Right cardiac atrium (tissue), 5 donors: ENCODE measurements around the gene TBL1X. TPM values are rescaled to one million over a fixed set of nuclear protein-coding genes. Genes with fewer than 3 reads are reported as not detected.

Source experiments
- ATAC-seq, 2 donors: fragments of 200-7000 bp; cut with Tn5 transposase; one replicate each; pipeline versions ENCODE4 v1.8.0 to v1.9.1; 2020; ENCODE audit warnings: moderate library complexity in 2 of 2, mild to moderate bottlenecking in 1 of 2
- DNase-seq, 3 donors: peaks; one replicate each; pipeline ENCODE4 v3.0.0-alpha.2; 2020
- H3K27ac ChIP-seq: one replicate; pipeline ENCODE4 v1.5.1; 2013; ENCODE audit warnings: mild to moderate bottlenecking, low read length, control low read depth, moderate library complexity
- H3K27me3 ChIP-seq: one replicate; pipeline ENCODE4 v1.6.1; 2013; ENCODE audit not compliant: control insufficient read depth, insufficient read depth
- H3K4me1 ChIP-seq: one replicate; pipeline ENCODE4 v1.6.1; 2013; ENCODE audit warnings: low read length; ENCODE audit not compliant: control insufficient read depth, insufficient read depth
- H3K4me3 ChIP-seq: one replicate; pipeline ENCODE4 v1.5.1; 2013; ENCODE audit warnings: low read length, control low read depth
- H3K9me3 ChIP-seq: one replicate; pipeline ENCODE4 v1.6.1; 2013; ENCODE audit warnings: low read length; ENCODE audit not compliant: control insufficient read depth
- WGBS: extraction: QIAGEN DNeasy Blood & Tissue Kit; methylation state at CpG from one replicate; pipeline ENCODE4 v1.1.7; 2013; 5-methylcytosine and 5-hydroxymethylcytosine counted together
- intact Hi-C, 4 donors: fragments of 100-400 bp; cut with DNase I; formaldehyde crosslinking; loops; one replicate each; pipeline versions ENCODE4 v1.11.0 to v1.14.0; 2022 to 2023
- polyA plus RNA-seq: library from polyadenylated mRNA; stranded (reverse); fragments of 200-250 nt; gene quantifications from one replicate; pipeline ENCODE4 v1.2.3, GENCODE V29; 2013
- total RNA-seq, 4 donors: library from RNA; stranded (reverse); fragmentation: NEBNext Ultra II Directional; extraction: Animal tissue kit (Norgen Biotek cat#: 25700); gene quantifications; one replicate each; pipeline ENCODE4 v1.2.1, GENCODE V29; 2021
- donor health status: healthy with polysubstance abuse.
- donor health status: DM: no; HTN: yes; CAD: no.
- donor health status: DM: no; HTN: no; CAD: no.
- donor health status: DM: no; HTN: yes; CAD: no; lungs with severe emphysema.
- donor health status: DM: yes; HTN: yes; CAD: no.

The TBL1X gene
- total and polyA plus RNA-seq, 5 donors: 5.1 to 16.3 (median 13.4) TPM

DNA sequence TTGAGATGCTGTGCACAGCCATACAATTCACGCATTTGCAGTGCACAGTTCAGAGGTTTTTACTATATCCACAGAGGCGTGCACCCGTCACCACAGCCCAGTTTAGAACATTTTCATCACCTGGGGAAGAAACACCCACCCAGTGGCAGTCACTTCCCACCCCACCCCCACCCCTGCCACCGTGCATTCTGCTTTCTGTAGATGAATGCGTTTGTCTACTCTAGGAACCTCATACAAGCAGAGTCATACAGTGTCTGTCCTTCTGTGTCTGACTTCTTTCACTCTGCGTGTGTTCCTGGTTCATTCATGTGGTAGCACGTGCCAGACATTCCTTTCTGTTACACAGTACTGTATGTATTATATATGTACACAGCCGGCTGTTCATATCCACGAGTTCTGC, 122.8 kb downstream of the TBL1X start:
- no peak for ATAC-seq
- intact Hi-C loops: loop anchor here in 1 of 4 donors (5.0 kb wide), 1 partner anchor 265 kb away; no protein-coding TSS in a partner anchor
- no peak overlapping the region for H3K4me3 ChIP-seq
- H3K9me3 ChIP-seq: no peaks in the 10 kb centered on the region
- no peaks in the 10 kb centered on the region for H3K27me3 ChIP-seq
- DNase-seq: no peak
- H3K4me1 ChIP-seq: peaks cover 2% of the 10 kb centered on the region
- H3K27ac ChIP-seq: no peak overlapping the region
- WGBS: 79% methylated on average over 9 of the region's 9 CpGs

DNA sequence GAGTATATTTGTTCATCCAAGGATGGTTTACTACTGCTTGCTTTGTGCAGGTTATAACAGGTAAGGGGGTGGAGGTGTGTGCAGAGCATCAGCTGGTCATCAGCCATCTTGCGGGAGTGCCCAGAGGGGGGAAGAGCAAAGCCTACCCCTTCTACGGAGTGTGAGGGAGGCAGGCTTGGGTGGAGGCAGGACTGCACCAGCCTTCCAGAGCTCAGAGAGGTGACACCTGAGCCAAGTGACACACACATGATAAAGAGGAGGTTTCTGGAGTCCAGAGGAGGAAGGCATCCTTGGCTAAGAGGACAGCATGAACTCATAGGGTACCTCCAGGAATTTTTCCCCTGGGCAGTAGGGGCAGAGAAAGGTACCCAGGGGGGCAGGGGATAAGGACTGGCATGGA, 126.6 kb downstream of the TBL1X start:
- 82% methylated on average over 2 of the region's 2 CpGs for WGBS
- H3K9me3 ChIP-seq: no peaks in the 10 kb centered on the region
- H3K27me3 ChIP-seq: no peaks in the 10 kb centered on the region
- DNase-seq (no peak), ATAC-seq (no peak)
- no peak overlapping the region for H3K4me3 ChIP-seq
- intact Hi-C loops: no loop called here
- H3K4me1 ChIP-seq: peaks cover 5% of the 10 kb centered on the region
- H3K27ac ChIP-seq: no peak overlapping the region

DNA sequence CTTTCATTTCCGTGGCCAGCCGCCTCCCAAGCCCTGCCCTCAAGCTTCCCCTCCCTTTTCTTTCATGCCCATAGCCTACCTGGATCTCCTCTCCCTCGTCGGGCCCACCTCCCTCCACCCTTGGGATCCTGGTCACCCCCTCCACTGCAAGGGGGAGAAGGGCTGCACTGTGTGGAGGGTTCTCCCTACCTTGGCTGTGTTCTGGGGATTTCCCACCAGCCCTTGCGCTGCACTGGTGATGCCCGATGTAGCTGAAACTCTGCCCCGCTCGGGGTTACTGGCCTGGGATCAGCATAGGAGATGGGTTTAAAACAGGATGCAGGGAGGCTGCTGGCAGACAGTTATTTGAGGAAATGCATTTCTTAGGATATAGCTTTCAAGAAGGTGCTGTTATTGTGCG, 128.9 kb downstream of the TBL1X start:
- DNase-seq: no peak
- peaks cover 3% of the 10 kb centered on the region for H3K4me1 ChIP-seq
- WGBS: 84% methylated on average over 9 of the region's 9 CpGs
- no peak overlapping the region for H3K27ac ChIP-seq
- no peaks in the 10 kb centered on the region for H3K9me3 ChIP-seq
- no peaks in the 10 kb centered on the region for H3K27me3 ChIP-seq
- ATAC-seq: no peak
- intact Hi-C loops: no loop called here
- H3K4me3 ChIP-seq: no peak overlapping the region

DNA sequence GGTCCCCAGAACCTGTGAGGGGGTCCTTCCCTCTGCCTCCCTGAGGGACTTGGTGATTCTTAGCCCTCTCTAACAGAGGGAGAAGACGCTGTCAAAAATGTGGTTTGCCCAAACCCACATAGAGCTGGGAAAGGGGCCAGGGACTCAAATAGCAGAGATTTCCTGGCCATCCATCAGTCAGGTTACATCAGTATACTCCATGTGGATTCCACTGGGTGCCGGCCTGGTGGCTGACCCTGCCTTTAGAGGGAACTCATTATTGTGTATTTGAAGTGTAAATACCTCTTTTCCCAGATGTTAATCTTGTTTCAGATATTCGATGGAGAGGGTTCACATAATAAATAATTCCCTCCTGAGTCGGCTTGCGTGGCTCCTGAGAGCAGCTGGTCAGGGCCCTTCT, 130.3 kb downstream of the TBL1X start:
- intact Hi-C loops: no loop called here
- no peak for ATAC-seq
- Histone ChIP-seq H3K4me3 (no peak overlapping the region), H3K9me3 (no peaks in the 10 kb centered on the region), H3K4me1 (peaks cover 3% of the 10 kb centered on the region), H3K27me3 (no peaks in the 10 kb centered on the region), H3K27ac (no peak overlapping the region)
- peak in 1 of 3 donors; percentile 26 for DNase-seq
- 62% methylated on average over 5 of the region's 5 CpGs for WGBS

DNA sequence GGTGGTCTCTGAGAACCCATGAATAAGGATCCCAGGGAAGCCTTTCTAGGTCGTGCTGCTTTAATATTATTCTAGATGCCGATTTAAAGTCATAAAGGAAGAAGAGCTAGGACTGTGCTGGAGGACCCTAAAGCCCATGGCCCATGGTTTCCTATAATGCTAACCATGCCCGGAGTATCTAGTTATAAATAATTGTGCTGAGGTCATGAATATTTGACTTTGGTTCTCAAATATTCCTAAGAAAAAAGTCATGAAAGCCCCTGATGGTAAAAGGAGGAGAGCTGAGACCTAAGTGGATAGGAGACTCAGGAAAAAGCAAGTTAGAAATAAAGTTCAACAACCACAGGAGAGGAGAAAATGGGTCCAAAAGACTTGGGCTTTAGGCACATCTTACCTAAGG, 132.0 kb downstream of the TBL1X start:
- Histone ChIP-seq H3K27ac (no peak overlapping the region), H3K4me3 (no peak overlapping the region), H3K27me3 (no peaks in the 10 kb centered on the region), H3K4me1 (peaks cover 3% of the 10 kb centered on the region), H3K9me3 (no peaks in the 10 kb centered on the region)
- WGBS: 91% methylated on average over 3 of the region's 3 CpGs
- ATAC-seq (no peak), DNase-seq (no peak)
- intact Hi-C loops: no loop called here

DNA sequence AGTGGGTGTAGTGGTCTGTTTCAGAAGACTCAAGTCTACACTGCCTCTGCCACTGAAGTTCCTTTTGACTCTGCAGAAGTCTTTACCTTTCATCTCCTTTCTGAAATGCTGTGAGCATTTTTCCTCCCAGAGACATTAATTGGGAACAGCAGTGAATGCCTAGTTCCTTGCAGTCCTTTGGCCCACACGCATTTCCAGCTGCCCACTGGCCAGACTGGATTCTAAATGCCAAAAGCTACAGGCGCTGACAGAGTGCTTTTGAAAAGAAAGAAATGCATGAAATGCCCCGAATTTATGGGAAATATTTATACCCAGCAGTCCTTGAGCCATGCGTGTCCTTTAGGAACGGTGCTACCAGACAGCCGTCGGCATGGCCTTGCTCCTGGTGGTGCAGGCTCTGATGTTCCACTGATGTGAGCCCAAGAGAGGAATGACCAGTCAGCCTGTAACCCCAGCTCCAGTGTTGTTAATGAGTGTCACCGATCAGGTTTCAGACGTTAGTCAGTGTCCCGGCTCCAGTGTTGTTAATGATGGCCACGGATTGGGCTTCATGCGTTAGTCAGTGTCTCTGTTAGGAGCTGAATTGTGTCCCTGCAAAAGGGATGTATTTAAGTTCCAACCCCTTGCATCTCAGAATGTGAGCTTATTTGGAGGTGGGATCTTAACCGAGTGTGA, 132.6 kb downstream of the TBL1X start:
- no peaks in the 10 kb centered on the region for H3K9me3 ChIP-seq
- no peak for ATAC-seq
- peaks cover 3% of the 10 kb centered on the region for H3K4me1 ChIP-seq
- H3K27me3 ChIP-seq: no peaks in the 10 kb centered on the region
- intact Hi-C loops: no loop called here
- no peak overlapping the region for H3K27ac ChIP-seq
- no peak for DNase-seq
- H3K4me3 ChIP-seq: no peak overlapping the region
- 82% methylated on average over 13 of the region's 13 CpGs for WGBS

DNA sequence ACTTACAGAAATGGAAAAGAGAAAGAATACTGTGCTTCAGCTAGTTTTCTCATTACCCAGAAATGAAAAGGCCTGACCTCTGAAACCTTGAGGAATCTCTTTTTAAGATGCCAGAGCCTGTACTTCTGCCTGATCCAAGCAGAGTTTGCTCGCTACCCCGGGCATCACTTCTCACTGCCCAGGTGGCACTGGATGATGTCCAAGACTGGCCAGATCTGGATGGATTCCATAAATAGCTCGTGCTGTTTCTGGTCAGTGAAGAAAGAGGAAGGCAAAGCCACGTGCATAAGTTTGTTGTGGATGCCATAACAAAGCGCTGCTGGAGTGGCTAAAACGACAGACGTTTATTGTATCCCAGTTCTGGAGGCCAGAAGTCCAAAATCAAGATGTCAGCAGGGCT, 133.5 kb downstream of the TBL1X start:
- DNase-seq: no peak
- ATAC-seq: no peak
- H3K4me3 ChIP-seq: no peak overlapping the region
- H3K4me1 ChIP-seq: peaks cover 3% of the 10 kb centered on the region
- intact Hi-C loops: no loop called here
- H3K9me3 ChIP-seq: no peaks in the 10 kb centered on the region
- WGBS: 65% methylated on average over 7 of the region's 7 CpGs
- H3K27ac ChIP-seq: no peak overlapping the region
- no peaks in the 10 kb centered on the region for H3K27me3 ChIP-seq

DNA sequence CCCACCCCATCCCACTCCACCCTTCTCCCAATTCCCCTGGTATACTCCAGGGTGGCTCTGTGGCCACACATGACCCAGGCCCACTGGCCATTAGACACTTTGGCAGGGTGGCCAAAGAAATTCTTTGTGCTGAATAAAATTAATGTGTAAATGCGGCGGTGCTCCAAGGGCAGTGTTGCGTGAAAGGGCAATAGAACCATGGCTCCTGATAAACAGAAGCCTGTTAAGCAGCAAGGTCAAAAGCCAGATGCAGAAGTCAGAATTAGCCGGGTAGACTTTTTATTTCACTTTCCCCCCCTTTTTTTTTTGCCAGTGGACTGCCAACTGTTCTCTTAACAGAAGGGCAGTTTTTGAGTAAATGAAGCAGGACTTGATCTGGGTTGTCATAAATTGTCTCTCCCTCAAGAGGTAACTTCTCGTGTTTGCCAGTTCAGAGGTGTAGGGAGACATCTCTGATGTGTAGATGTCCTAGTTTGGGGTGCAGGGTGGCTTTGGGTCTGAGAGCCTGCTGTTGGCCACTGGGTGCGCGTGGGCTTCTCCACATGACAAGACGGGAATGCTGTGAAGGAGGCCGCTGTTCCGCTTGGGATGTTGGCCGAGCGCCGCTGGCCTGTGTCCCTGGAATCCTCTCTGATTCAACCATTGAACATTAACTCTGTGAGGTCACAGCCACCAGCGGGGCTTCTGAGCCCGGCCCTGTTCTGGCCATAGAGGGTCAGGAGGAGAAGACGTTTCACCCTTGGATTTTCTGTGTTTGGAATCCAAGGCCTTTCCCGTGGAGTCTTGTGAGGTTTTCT, 139.5 kb downstream of the TBL1X start:
- intact Hi-C loops: no loop called here
- peaks cover 1% of the 10 kb centered on the region for H3K4me1 ChIP-seq
- peak overlapping the region; percentile 68 for H3K27ac ChIP-seq
- no peaks in the 10 kb centered on the region for H3K27me3 ChIP-seq
- WGBS: 59% methylated on average over 17 of the region's 17 CpGs
- no peaks in the 10 kb centered on the region for H3K9me3 ChIP-seq
- H3K4me3 ChIP-seq: no peak overlapping the region
- peak; percentile 74 to 88 (median 87) for DNase-seq
- ATAC-seq: peak; percentile 86 to 91

DNA sequence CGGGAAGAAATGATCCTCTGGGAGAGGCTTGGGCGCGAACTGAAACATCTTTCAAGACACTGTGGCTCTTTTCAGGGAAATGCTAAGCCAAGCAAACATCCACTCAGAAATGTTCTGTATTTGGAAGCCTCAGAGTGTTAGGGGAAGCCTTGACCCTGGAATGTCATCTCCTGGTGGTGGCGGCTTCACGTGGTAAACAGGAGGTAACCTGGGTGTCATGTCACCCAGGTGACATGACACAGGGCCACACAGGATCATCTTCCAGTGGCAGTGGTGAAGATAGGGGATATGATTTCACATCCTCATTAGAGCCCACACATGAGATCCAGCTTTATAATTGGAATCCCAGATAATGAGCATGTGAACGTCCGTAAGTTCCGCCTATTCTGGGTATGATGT, 140.0 kb downstream of the TBL1X start:
- intact Hi-C loops: no loop called here
- ATAC-seq: peak in 1 of 2 donors; percentile 29
- Histone ChIP-seq H3K27me3 (no peaks in the 10 kb centered on the region), H3K4me1 (peaks cover 3% of the 10 kb centered on the region), H3K9me3 (no peaks in the 10 kb centered on the region), H3K4me3 (no peak overlapping the region), H3K27ac (peak overlapping the region; percentile 68)
- WGBS: 51% methylated on average over 8 of the region's 8 CpGs
- no peak for DNase-seq

DNA sequence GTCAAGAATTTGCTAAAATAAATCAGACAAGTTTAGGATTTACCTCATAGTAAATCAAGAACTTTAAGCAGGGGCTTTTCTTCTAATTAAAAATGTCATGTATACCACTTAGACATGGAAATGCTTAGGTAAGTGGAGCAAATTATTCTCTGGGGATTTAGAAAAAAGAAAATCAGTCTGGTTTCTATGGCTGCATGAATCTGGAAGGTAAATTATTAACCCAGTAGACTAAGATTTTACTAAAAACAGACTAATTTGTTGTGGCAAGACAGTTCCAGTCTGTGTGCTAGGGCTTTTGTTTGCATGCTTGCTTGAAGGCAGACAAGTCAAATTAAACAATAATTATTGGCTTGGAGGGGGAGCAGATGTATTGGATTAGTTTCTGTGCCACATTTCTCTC, 140.6 kb downstream of the TBL1X start:
- no peak for ATAC-seq
- H3K9me3 ChIP-seq: no peaks in the 10 kb centered on the region
- H3K4me3 ChIP-seq: no peak overlapping the region
- no peaks in the 10 kb centered on the region for H3K27me3 ChIP-seq
- peaks cover 3% of the 10 kb centered on the region for H3K4me1 ChIP-seq
- no peak overlapping the region for H3K27ac ChIP-seq
- no peak for DNase-seq
- intact Hi-C loops: no loop called here

DNA sequence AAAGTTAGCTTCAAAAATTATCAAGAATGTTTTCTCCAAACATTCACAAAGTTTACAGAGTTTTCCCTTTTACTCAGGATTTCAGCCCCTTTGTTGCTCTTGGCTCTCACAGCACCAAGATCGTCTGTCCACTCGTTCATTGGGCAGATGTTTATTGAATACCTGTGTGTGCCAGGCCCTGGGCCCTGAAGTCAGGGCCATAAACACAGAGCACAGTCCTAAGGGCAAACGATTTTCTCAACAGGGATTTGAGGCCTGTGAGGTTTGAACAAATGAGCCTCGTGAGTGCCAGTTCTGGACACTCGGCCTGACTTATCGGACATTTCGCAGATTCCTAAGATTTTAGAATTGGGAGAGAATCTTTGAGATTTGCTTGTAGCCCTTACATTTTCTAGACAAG, 142.1 kb downstream of the TBL1X start:
- no peak for DNase-seq
- ATAC-seq: no peak
- Histone ChIP-seq H3K4me1 (peaks cover 3% of the 10 kb centered on the region), H3K27me3 (no peaks in the 10 kb centered on the region), H3K9me3 (no peaks in the 10 kb centered on the region), H3K27ac (no peak overlapping the region), H3K4me3 (no peak overlapping the region)
- 72% methylated on average over 7 of the region's 7 CpGs for WGBS
- intact Hi-C loops: no loop called here
